ENCODE results near the gene GMDS. TPM values are rescaled to one million over a fixed set of nuclear protein-coding genes. Genes with fewer than 3 reads are reported as not detected.

Gene GMDS
- total RNA-seq, 1 donor from 2014 or later = 7.2 TPM

GRCh38 chr6:1838604-1839213 is 406.7 kb downstream of the GMDS start:
- no peak for TF ChIP-seq CTCF (IDR thresholded peaks at IDR 0.05; ENCODE audit: borderline replicate concordance)
- intact Hi-C loops (cut with micrococcal nuclease) = no loop called here
- no peak overlapping the region for H3K4me3 ChIP-seq
- H3K4me1 ChIP-seq = peaks cover 11% of the 10 kb centered on the region
- no peak overlapping the region for H3K27ac ChIP-seq (replicated peaks)
- no peaks in the 10 kb centered on the region for H3K36me3 ChIP-seq
- H3K9me3 ChIP-seq (replicated peaks) = no peaks in the 10 kb centered on the region
- DNase-seq = no peak
- H3K27me3 ChIP-seq (ENCODE audit: low read depth) = no peaks in the 10 kb centered on the region

GRCh38 chr6:1837826-1838225 is 407.6 kb downstream of the GMDS start:
- H3K36me3 ChIP-seq = no peaks in the 10 kb centered on the region
- TF ChIP-seq CTCF (IDR thresholded peaks at IDR 0.05; ENCODE audit: borderline replicate concordance) = no peak
- no peak overlapping the region for H3K4me3 ChIP-seq
- peaks cover 18% of the 10 kb centered on the region for H3K4me1 ChIP-seq
- DNase-seq = no peak
- H3K27ac ChIP-seq (replicated peaks) = no peak overlapping the region
- intact Hi-C loops (cut with micrococcal nuclease) = no loop called here
- H3K27me3 ChIP-seq (ENCODE audit: low read depth) = no peaks in the 10 kb centered on the region
- H3K9me3 ChIP-seq (replicated peaks) = no peaks in the 10 kb centered on the region

- intact Hi-C loops (cut with micrococcal nuclease) = no loop called here
- H3K36me3 ChIP-seq = no peaks in the 10 kb centered on the region
- peaks cover 27% of the 10 kb centered on the region for H3K4me1 ChIP-seq
- H3K27ac ChIP-seq (replicated peaks) = no peak overlapping the region
- no peak for DNase-seq
- no peak overlapping the region for H3K4me3 ChIP-seq
- no peaks in the 10 kb centered on the region for H3K9me3 ChIP-seq (replicated peaks)
- no peak for TF ChIP-seq CTCF (IDR thresholded peaks at IDR 0.05; ENCODE audit: borderline replicate concordance)
- no peaks in the 10 kb centered on the region for H3K27me3 ChIP-seq (ENCODE audit: low read depth)
Observed at GRCh38 chr6:1836690-1837089, 408.7 kb downstream of the GMDS start.

- Histone ChIP-seq H3K9me3 (replicated peaks) (no peaks in the 10 kb centered on the region), H3K4me3 (no peak overlapping the region), H3K4me1 (peaks cover 27% of the 10 kb centered on the region), H3K27me3 (ENCODE audit: low read depth) (no peaks in the 10 kb centered on the region), H3K27ac (replicated peaks) (no peak overlapping the region), H3K36me3 (no peaks in the 10 kb centered on the region)
- no peak for TF ChIP-seq CTCF (IDR thresholded peaks at IDR 0.05; ENCODE audit: borderline replicate concordance)
- intact Hi-C loops (cut with micrococcal nuclease) = no loop called here
- no peak for DNase-seq
Observed at GRCh38 chr6:1834646-1835516, 410.5 kb downstream of the GMDS start.

GRCh38 chr6:1834207-1834606 is 411.2 kb downstream of the GMDS start:
- H3K4me3 ChIP-seq = no peak overlapping the region
- peaks cover 3% of the 10 kb centered on the region for H3K9me3 ChIP-seq (replicated peaks)
- no peak for DNase-seq
- H3K27ac ChIP-seq (replicated peaks) = no peak overlapping the region
- H3K4me1 ChIP-seq = peaks cover 27% of the 10 kb centered on the region
- H3K27me3 ChIP-seq (ENCODE audit: low read depth) = no peaks in the 10 kb centered on the region
- intact Hi-C loops (cut with micrococcal nuclease) = no loop called here
- H3K36me3 ChIP-seq = no peaks in the 10 kb centered on the region
- no peak for TF ChIP-seq CTCF (IDR thresholded peaks at IDR 0.05; ENCODE audit: borderline replicate concordance)

Measured in left ventricle myocardium inferior (tissue), 1 donor.